ENCODE data around the gene EOLA1. TPM values are rescaled to one million over a fixed set of nuclear protein-coding genes. Genes with fewer than 3 reads are reported as not detected.
"Not testable (repeated sequence)": the region's sequence is repeated elsewhere in the genome, so short reads cannot be mapped to it uniquely, and the experiment has no call there.

Gene EOLA1
- total and polyA plus RNA-seq, 3 donors from 2014 or later: 10.6 to 13.4 (median 12.0) TPM

- DNase-seq; H3K4me3 ChIP-seq; H3K27me3 ChIP-seq; intact Hi-C loops (cut with DNase I; ENCODE audit: low total_unique reads); H3K4me1 ChIP-seq; H3K27ac ChIP-seq; H3K36me3 ChIP-seq (ENCODE audit: low read depth, missing control alignments); H3K9me3 ChIP-seq: not testable (repeated sequence)
- WGBS, 2 donors: no CpG with 5 or more reads among the region's 4 CpGs
These were observed 14.4 kb downstream of the EOLA1 start for GRCh38 chrX:149555251-149555650.

- Histone ChIP-seq H3K4me1 (no peaks in the 10 kb centered on the region), H3K36me3 (ENCODE audit: low read depth, missing control alignments) (no peaks in the 10 kb centered on the region), H3K27ac (no peak overlapping the region), H3K27me3 (no peaks in the 10 kb centered on the region), H3K4me3 (no peak overlapping the region), H3K9me3 (no peaks in the 10 kb centered on the region)
- TF ChIP-seq CTCF (IDR thresholded peaks at IDR 0.05) (no peak), POLR2A (IDR thresholded peaks at IDR 0.05) (no peak)
- no peak for DNase-seq
- 94 to 98% methylated on average over 4 of the region's 4 CpGs for WGBS, 2 donors
- intact Hi-C loops (cut with DNase I; ENCODE audit: low total_unique reads): no loop called here
These were observed 22.5 kb downstream of the EOLA1 start for GRCh38 chrX:149563359-149563758.

- H3K27ac ChIP-seq: no peak overlapping the region
- WGBS, 2 donors: 76 to 85% methylated on average over 2 to 7 of the region's 7 CpGs
- DNase-seq: no peak
- H3K9me3 ChIP-seq: no peaks in the 10 kb centered on the region
- no peaks in the 10 kb centered on the region for H3K36me3 ChIP-seq (ENCODE audit: low read depth, missing control alignments)
- no peak for TF ChIP-seq CTCF (IDR thresholded peaks at IDR 0.05)
- TF ChIP-seq POLR2A (IDR thresholded peaks at IDR 0.05): no peak
- intact Hi-C loops (cut with DNase I; ENCODE audit: low total_unique reads): no loop called here
- no peaks in the 10 kb centered on the region for H3K27me3 ChIP-seq
- H3K4me1 ChIP-seq: no peaks in the 10 kb centered on the region
- H3K4me3 ChIP-seq: no peak overlapping the region
These were observed 27.0 kb downstream of the EOLA1 start for GRCh38 chrX:149567621-149568417.

- no peaks in the 10 kb centered on the region for H3K9me3 ChIP-seq
- H3K4me1 ChIP-seq: no peaks in the 10 kb centered on the region
- H3K4me3 ChIP-seq: no peak overlapping the region
- intact Hi-C loops (cut with DNase I; ENCODE audit: low total_unique reads): no loop called here
- no peak overlapping the region for H3K27ac ChIP-seq
- TF ChIP-seq POLR2A (IDR thresholded peaks at IDR 0.05) (no peak), CTCF (IDR thresholded peaks at IDR 0.05) (no peak)
- WGBS, 2 donors: 91 to 92% methylated on average over 5 of the region's 5 CpGs
- H3K36me3 ChIP-seq (ENCODE audit: low read depth, missing control alignments): no peaks in the 10 kb centered on the region
- H3K27me3 ChIP-seq: no peaks in the 10 kb centered on the region
- DNase-seq: no peak
These were observed 28.0 kb downstream of the EOLA1 start for GRCh38 chrX:149568701-149569296.

GRCh38 chrX:149569770-149570169 is 29.0 kb downstream of the EOLA1 start:
- Histone ChIP-seq H3K27ac (no peak overlapping the region), H3K4me3 (no peak overlapping the region), H3K4me1 (no peaks in the 10 kb centered on the region), H3K9me3 (no peaks in the 10 kb centered on the region), H3K36me3 (ENCODE audit: low read depth, missing control alignments) (no peaks in the 10 kb centered on the region), H3K27me3 (no peaks in the 10 kb centered on the region)
- intact Hi-C loops (cut with DNase I; ENCODE audit: low total_unique reads): no loop called here
- TF ChIP-seq POLR2A (IDR thresholded peaks at IDR 0.05): no peak
- 84 to 88% methylated on average over 2 of the region's 2 CpGs for WGBS, 2 donors
- no peak for DNase-seq
